ENCODE results near the gene NDUFA12. TPM values are rescaled to one million over a fixed set of nuclear protein-coding genes. Genes with fewer than 3 reads are reported as not detected.

The NDUFA12 gene
- total RNA-seq (2021; fragmentation: NEBNext Ultra II Directional; extraction: Animal tissue kit (Norgen Biotek cat#: 25700)), result 100 to 1,000 TPM; 104 to 149 (median 140) TPM
- long read RNA-seq, transcript NDUFA12-201 (4 exons, 635 nt), result major isoform, 81 of 89 reads
- long read RNA-seq, partial matches to known transcripts, result 1 of 89 reads
- long read RNA-seq, other reads (novel, unspliced or antisense), result 4 of 89 reads

- H3K4me1 Mint-ChIP-seq (ENCODE audit: low read depth), result peaks cover 26% of the 10 kb centered on the region
Observed at GRCh38 chr12:95003213-95003920, at the start of gene NDUFA12. TSS of gene NDUFA12 (minus strand) at chr12:95003697. CDS start at chr12:95003680, 17 bp downstream.

GRCh38 chr12:95051241-95051640 lies 47.7 kb upstream of the NDUFA12 start:
- no peak overlapping the region for H3K4me3 Mint-ChIP-seq
- no peaks in the 10 kb centered on the region for H3K4me1 Mint-ChIP-seq (ENCODE audit: low read depth)
- H3K27me3 Mint-ChIP-seq (ENCODE audit: insufficient read depth), result no peaks in the 10 kb centered on the region
- no peak overlapping the region for H3K27ac Mint-ChIP-seq
- no peaks in the 10 kb centered on the region for H3K9me3 Mint-ChIP-seq
- no peak for TF ChIP-seq CTCF (IDR thresholded peaks at IDR 0.05)
- no peak for DNase-seq
- H3K36me3 Mint-ChIP-seq (ENCODE audit: low read depth), result peaks cover 17% of the 10 kb centered on the region

More at GRCh38 chr12:95003213-95003920, at the start of gene NDUFA12:
- DNase-seq, result peak; percentile 93
- Mint-ChIP-seq H3K27ac (peak within 1 kb of the TSS; percentile 68), H3K27me3 (ENCODE audit: insufficient read depth) (no peaks in the 10 kb centered on the region; the same call in 1 of the 2 replicates), H3K4me3 (peak within 1 kb of the TSS; percentile 95), H3K9me3 (peaks cover 8% of the 10 kb centered on the region; the same call in 1 of the 2 replicates), H3K36me3 (ENCODE audit: low read depth) (peaks cover 20% of the 10 kb centered on the region)
- no peak for TF ChIP-seq CTCF (IDR thresholded peaks at IDR 0.05)

GRCh38 chr12:95037906-95038305 lies 34.4 kb upstream of the NDUFA12 start:
- no peaks in the 10 kb centered on the region for H3K27me3 Mint-ChIP-seq (ENCODE audit: insufficient read depth)
- H3K4me3 Mint-ChIP-seq, result no peak overlapping the region
- no peak for TF ChIP-seq CTCF (IDR thresholded peaks at IDR 0.05)
- no peaks in the 10 kb centered on the region for H3K9me3 Mint-ChIP-seq
- no peak overlapping the region for H3K27ac Mint-ChIP-seq
- H3K36me3 Mint-ChIP-seq (ENCODE audit: low read depth), result peaks cover 4% of the 10 kb centered on the region; the same call in 1 of the 2 replicates
- H3K4me1 Mint-ChIP-seq (ENCODE audit: low read depth), result no peaks in the 10 kb centered on the region
- no peak for DNase-seq

- no peak for DNase-seq
- Mint-ChIP-seq H3K27me3 (ENCODE audit: insufficient read depth) (no peaks in the 10 kb centered on the region), H3K4me1 (ENCODE audit: low read depth) (no peaks in the 10 kb centered on the region), H3K36me3 (ENCODE audit: low read depth) (peaks cover 4% of the 10 kb centered on the region; the same call in 1 of the 2 replicates), H3K27ac (no peak overlapping the region), H3K4me3 (no peak overlapping the region), H3K9me3 (no peaks in the 10 kb centered on the region)
- TF ChIP-seq CTCF (IDR thresholded peaks at IDR 0.05), result no peak
Observed at GRCh38 chr12:95034750-95035149, 31.3 kb upstream of the NDUFA12 start.

- Mint-ChIP-seq H3K4me3 (no peak overlapping the region), H3K27ac (no peak overlapping the region), H3K27me3 (ENCODE audit: insufficient read depth) (no peaks in the 10 kb centered on the region), H3K9me3 (no peaks in the 10 kb centered on the region), H3K36me3 (ENCODE audit: low read depth) (peaks cover 12% of the 10 kb centered on the region; the same call in 1 of the 2 replicates), H3K4me1 (ENCODE audit: low read depth) (no peaks in the 10 kb centered on the region)
- no peak for DNase-seq
- TF ChIP-seq CTCF (IDR thresholded peaks at IDR 0.05), result no peak
Observed at GRCh38 chr12:95022477-95022876, 19.0 kb upstream of the NDUFA12 start.
